HepG2 (cell line): ENCODE measurements around the gene HYAL1. TPM values are rescaled to one million over a fixed set of nuclear protein-coding genes. Genes with fewer than 3 reads are reported as not detected.
A peak's percentile ranks its signal among the peaks of the same experiment; 100 is the strongest.

Experiments
- ATM ChIP-seq: fragments of 450-650 bp; IDR thresholded peaks from 2 replicates; pipeline ENCODE4 v1.7.1; 2017; ENCODE audit warnings: mild to moderate bottlenecking, borderline replicate concordance
- FLYWCH1 ChIP-seq: sonication (generic); formaldehyde crosslinking; IDR thresholded peaks from 2 replicates; pipeline ENCODE4 v1.8.1; 2023; ENCODE audit warnings: mild to moderate bottlenecking, missing genetic modification reagents
- FOSL1 ChIP-seq: sonication (generic); formaldehyde crosslinking; IDR thresholded peaks from 2 replicates; pipeline ENCODE4 v1.9.0; 2021; ENCODE audit warnings: missing genetic modification reagents, borderline replicate concordance
- MIER2 ChIP-seq: IDR thresholded peaks from 2 replicates; pipeline ENCODE4 v1.6.1; 2016; ENCODE audit warnings: missing biosample characterization, missing genetic modification reagents
- NBN ChIP-seq: fragments of 450-650 bp; conservative IDR thresholded peaks from 2 replicates; pipeline ENCODE4 v1.6.1; 2017
- PHF21A ChIP-seq: sonication (generic); formaldehyde crosslinking; IDR thresholded peaks from 2 replicates; pipeline ENCODE4 v1.5.0; 2020; ENCODE audit warnings: mild to moderate bottlenecking, missing genetic modification reagents
- POLR2AphosphoS2 ChIP-seq: IDR thresholded peaks from 2 replicates; pipeline ENCODE4 v1.6.1; 2011; ENCODE audit warnings: low read depth, low read length, improper control_type of control experiment
- RXRA ChIP-seq: sonication (generic); formaldehyde crosslinking; IDR thresholded peaks from 2 replicates; pipeline ENCODE4 v1.5.1; 2020; ENCODE audit warnings: missing genetic modification reagents
- THAP11 ChIP-seq: IDR thresholded peaks from 2 replicates; pipeline ENCODE4 v1.6.1; 2016; ENCODE audit warnings: missing biosample characterization, missing genetic modification reagents
- XRCC5 ChIP-seq: fragments of 200-400 bp; formaldehyde crosslinking; optimal IDR thresholded peaks from 2 replicates; pipeline ENCODE3; 2017; ENCODE audit warnings: mild to moderate bottlenecking, low read length
- ZBTB20 ChIP-seq: sonication (generic); formaldehyde crosslinking; IDR thresholded peaks from 2 replicates; pipeline ENCODE4 v1.8.1; 2023; ENCODE audit warnings: missing genetic modification reagents, low read depth, mild to moderate bottlenecking, borderline replicate concordance
- ZNF543 ChIP-seq: sonication (generic); formaldehyde crosslinking; IDR thresholded peaks from 2 replicates; pipeline ENCODE4 v1.4.0; 2020; ENCODE audit warnings: mild to moderate bottlenecking, missing genetic modification reagents
- ZNF678 ChIP-seq: sonication (generic); formaldehyde crosslinking; IDR thresholded peaks from 2 replicates; pipeline ENCODE4 v1.4.0; 2020; ENCODE audit warnings: mild to moderate bottlenecking, missing genetic modification reagents
- polyA plus RNA-seq, 8 experiments: library from polyadenylated mRNA; depleted of rRNA in 3 of 8; stranded (reverse) in 7 of 8; unstranded in 1 of 8; fragments of >200 nt; fragmentation: Illumina TruSeq in 4 of 8; extraction: Trizol in 4 of 8; gene quantifications; 2 replicates each; pipeline versions ENCODE4 v1.2.1 to v1.2.3, GENCODE V29; 2011 to 2016; ENCODE audit warnings: low read depth in 4 of 8, missing spikeins in 1 of 8, mixed read lengths in 1 of 8; ENCODE audit not compliant: insufficient read depth in 1 of 8
- total RNA-seq, 5 experiments: library from RNA; depleted of rRNA; stranded (reverse); fragments of >200 nt; fragmentation: Illumina TruSeq; extraction: Trizol; gene quantifications; 2 replicates each; pipeline ENCODE4 v1.2.3, GENCODE V29; 2016; ENCODE audit warnings: low read depth in 1 of 5
- TF ChIP-seq, protein P1 (sequence below): sonication (generic); formaldehyde crosslinking; IDR thresholded peaks from 2 replicates; pipeline ENCODE4 v1.8.1; 2022; ENCODE audit warnings: low read depth, mild to moderate bottlenecking, missing genetic modification reagents
- TF ChIP-seq, protein P2 (sequence below): IDR thresholded peaks from 2 replicates; pipeline ENCODE4 v1.6.1; 2016; ENCODE audit warnings: low read depth, missing genetic modification reagents, missing compliant biosample characterization
- TF ChIP-seq, protein P3 (sequence below): sonication (generic); formaldehyde crosslinking; conservative IDR thresholded peaks from 2 replicates; pipeline ENCODE4 v1.5.0; 2020; ENCODE audit warnings: missing genetic modification reagents

The HYAL1 gene
- total and polyA plus RNA-seq, 2 of the 13 experiments (the other 11 are each of a cell fraction or from before 2014, with no cell fraction given), result 76.5 to 193 TPM

DNA sequence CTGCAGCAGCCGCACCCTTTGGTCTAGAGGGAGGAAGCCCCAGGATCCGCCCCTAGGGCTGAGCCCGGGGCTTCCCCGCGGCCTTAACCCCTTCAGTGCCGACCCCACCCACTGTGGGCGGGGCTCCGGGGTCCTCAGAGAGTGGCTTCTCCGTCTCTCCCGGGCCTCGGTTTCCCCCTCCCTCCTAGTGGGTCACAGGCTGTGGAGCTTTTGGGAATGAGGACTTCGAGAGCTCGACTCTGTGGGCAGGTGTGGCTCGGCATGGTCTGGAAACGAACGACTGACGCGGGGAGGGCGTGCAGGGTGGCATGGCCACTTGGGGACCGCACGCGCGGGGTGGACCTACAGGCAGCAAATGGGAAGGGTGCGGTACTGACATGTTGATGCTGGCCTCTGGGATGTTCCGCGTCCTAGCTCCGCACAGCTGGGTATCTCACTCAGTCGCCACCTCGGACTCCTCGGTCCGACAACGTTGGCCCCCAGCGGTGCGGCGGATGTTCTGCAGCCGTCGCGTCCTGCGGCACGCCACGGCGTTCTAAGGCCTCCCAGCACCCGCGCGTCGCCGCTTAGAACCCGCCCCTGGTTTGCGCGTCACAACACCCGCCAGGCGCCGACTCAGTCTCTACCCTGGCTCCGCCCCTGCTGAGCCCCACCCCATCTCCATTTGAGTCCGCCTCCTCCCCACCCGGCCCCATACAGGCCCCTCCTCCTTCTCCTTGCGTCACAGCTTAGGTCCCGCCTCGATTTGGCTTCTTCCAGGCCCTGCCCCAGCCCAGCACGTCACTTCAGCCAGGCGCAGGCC is 4.3 kb downstream of the HYAL1 start, which contains the start of the genes HYAL3 and NAA80 (continued):
- TF ChIP-seq, protein P1, sequence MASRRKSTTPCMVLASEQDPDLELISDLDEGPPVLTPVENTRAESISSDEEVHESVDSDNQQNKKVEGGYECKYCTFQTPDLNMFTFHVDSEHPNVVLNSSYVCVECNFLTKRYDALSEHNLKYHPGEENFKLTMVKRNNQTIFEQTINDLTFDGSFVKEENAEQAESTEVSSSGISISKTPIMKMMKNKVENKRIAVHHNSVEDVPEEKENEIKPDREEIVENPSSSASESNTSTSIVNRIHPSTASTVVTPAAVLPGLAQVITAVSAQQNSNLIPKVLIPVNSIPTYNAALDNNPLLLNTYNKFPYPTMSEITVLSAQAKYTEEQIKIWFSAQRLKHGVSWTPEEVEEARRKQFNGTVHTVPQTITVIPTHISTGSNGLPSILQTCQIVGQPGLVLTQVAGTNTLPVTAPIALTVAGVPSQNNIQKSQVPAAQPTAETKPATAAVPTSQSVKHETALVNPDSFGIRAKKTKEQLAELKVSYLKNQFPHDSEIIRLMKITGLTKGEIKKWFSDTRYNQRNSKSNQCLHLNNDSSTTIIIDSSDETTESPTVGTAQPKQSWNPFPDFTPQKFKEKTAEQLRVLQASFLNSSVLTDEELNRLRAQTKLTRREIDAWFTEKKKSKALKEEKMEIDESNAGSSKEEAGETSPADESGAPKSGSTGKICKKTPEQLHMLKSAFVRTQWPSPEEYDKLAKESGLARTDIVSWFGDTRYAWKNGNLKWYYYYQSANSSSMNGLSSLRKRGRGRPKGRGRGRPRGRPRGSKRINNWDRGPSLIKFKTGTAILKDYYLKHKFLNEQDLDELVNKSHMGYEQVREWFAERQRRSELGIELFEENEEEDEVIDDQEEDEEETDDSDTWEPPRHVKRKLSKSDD, result peak; percentile 90
- TF ChIP-seq ZNF678 (0 out of 2 replicates have a peak, but pooled peaks have one; percentile 52), THAP11 (CRISPR knock-in tag) (peak; percentile 79), NBN (no peak), ZBTB20 (CRISPR knock-in tag) (0 out of 2 replicates have a peak, but pooled peaks have one; percentile 49), POLR2AphosphoS2 (no peak), XRCC5 (peak; percentile 67), PHF21A (CRISPR knock-in tag) (peak; percentile 58; the same call in 1 of the 2 replicates), ATM (no peak), ZNF543 (CRISPR knock-in tag) (no peak), FLYWCH1 (CRISPR knock-in tag) (no peak), MIER2 (CRISPR knock-in tag) (no peak), FOSL1 (CRISPR knock-in tag) (no peak), RXRA (CRISPR knock-in tag) (peak; percentile 71)
- TF ChIP-seq, protein P2, sequence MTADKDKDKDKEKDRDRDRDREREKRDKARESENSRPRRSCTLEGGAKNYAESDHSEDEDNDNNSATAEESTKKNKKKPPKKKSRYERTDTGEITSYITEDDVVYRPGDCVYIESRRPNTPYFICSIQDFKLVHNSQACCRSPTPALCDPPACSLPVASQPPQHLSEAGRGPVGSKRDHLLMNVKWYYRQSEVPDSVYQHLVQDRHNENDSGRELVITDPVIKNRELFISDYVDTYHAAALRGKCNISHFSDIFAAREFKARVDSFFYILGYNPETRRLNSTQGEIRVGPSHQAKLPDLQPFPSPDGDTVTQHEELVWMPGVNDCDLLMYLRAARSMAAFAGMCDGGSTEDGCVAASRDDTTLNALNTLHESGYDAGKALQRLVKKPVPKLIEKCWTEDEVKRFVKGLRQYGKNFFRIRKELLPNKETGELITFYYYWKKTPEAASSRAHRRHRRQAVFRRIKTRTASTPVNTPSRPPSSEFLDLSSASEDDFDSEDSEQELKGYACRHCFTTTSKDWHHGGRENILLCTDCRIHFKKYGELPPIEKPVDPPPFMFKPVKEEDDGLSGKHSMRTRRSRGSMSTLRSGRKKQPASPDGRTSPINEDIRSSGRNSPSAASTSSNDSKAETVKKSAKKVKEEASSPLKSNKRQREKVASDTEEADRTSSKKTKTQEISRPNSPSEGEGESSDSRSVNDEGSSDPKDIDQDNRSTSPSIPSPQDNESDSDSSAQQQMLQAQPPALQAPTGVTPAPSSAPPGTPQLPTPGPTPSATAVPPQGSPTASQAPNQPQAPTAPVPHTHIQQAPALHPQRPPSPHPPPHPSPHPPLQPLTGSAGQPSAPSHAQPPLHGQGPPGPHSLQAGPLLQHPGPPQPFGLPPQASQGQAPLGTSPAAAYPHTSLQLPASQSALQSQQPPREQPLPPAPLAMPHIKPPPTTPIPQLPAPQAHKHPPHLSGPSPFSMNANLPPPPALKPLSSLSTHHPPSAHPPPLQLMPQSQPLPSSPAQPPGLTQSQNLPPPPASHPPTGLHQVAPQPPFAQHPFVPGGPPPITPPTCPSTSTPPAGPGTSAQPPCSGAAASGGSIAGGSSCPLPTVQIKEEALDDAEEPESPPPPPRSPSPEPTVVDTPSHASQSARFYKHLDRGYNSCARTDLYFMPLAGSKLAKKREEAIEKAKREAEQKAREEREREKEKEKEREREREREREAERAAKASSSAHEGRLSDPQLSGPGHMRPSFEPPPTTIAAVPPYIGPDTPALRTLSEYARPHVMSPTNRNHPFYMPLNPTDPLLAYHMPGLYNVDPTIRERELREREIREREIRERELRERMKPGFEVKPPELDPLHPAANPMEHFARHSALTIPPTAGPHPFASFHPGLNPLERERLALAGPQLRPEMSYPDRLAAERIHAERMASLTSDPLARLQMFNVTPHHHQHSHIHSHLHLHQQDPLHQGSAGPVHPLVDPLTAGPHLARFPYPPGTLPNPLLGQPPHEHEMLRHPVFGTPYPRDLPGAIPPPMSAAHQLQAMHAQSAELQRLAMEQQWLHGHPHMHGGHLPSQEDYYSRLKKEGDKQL, result no peak; the same call in 1 of the 2 replicates
- TF ChIP-seq, protein P3, sequence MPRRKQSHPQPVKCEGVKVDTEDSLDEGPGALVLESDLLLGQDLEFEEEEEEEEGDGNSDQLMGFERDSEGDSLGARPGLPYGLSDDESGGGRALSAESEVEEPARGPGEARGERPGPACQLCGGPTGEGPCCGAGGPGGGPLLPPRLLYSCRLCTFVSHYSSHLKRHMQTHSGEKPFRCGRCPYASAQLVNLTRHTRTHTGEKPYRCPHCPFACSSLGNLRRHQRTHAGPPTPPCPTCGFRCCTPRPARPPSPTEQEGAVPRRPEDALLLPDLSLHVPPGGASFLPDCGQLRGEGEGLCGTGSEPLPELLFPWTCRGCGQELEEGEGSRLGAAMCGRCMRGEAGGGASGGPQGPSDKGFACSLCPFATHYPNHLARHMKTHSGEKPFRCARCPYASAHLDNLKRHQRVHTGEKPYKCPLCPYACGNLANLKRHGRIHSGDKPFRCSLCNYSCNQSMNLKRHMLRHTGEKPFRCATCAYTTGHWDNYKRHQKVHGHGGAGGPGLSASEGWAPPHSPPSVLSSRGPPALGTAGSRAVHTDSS (CRISPR knock-in tag), result no peak
